Measurements from ENCODE around the gene NPTN.

The NPTN gene

DNA sequence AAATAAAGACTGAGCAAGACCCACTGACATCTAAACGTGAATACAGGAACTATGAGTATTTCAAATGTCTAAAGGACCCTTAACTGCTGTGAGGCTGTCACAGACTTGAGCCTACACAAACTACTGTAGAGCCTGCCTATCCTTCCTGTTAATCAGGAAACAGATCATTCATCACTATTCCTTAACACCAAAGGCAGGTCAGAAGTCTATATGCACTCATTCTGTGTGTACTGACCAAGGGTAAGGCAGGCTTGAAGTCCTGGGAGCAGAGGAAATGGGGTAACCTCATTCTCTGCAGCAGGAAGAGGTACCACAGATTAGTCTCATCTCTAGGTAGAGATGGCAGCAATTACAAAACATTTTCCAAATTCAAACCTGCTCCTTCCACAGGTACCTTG is 30.7 kb downstream of the NPTN start:
- H3K27ac ChIP-seq (ENCODE audit: low read depth, low read length, poor library complexity, severe bottlenecking) = no peak overlapping the region
- no peak overlapping the region for H3K4me2 ChIP-seq (ENCODE audit: low read length)
- no peaks in the 10 kb centered on the region for H3K36me3 ChIP-seq (ENCODE audit: insufficient read depth, low read length)

GRCh38 chr15:73601451-73602445 is 31.4 kb downstream of the NPTN start:
- Histone ChIP-seq H3F3A (ENCODE audit: insufficient read depth, low read length) (no peaks in the 10 kb centered on the region), H3K9me2 (ENCODE audit: low read depth, low read length) (no peaks in the 10 kb centered on the region), H3K4me1 (ENCODE audit: insufficient read depth, low read length, severe bottlenecking) (peaks cover under 1% of the 10 kb centered on the region), H3K27ac (ENCODE audit: low read depth, low read length, poor library complexity, severe bottlenecking) (no peak overlapping the region), H2AFZ (ENCODE audit: low read length) (no peak overlapping the region), H3K27me3 (ENCODE audit: insufficient read depth, low read length) (no peaks in the 10 kb centered on the region), H3K4me3 (ENCODE audit: low read depth, low read length, poor library complexity, severe bottlenecking) (no peak overlapping the region), H3K9ac (ENCODE audit: low read length) (no peak overlapping the region), H3K36me3 (ENCODE audit: insufficient read depth, low read length) (no peaks in the 10 kb centered on the region), H3K79me2 (ENCODE audit: insufficient read depth, low read length) (peaks cover 41% of the 10 kb centered on the region), H3K9me3 (ENCODE audit: low read length) (no peaks in the 10 kb centered on the region), H4K20me1 (ENCODE audit: insufficient read depth, low read length) (no peaks in the 10 kb centered on the region), H3K4me2 (ENCODE audit: low read length) (no peak overlapping the region)
- TF ChIP-seq EZH2 (IDR thresholded peaks at IDR 0.05; ENCODE audit: borderline replicate concordance, low read length) (no peak), CTCF (IDR thresholded peaks at IDR 0.05; ENCODE audit: low read length) (no peak)

More for the DNA sequence above, 30.7 kb downstream of the NPTN start:
- TF ChIP-seq CTCF (IDR thresholded peaks at IDR 0.05; ENCODE audit: low read length) (no peak), EZH2 (IDR thresholded peaks at IDR 0.05; ENCODE audit: borderline replicate concordance, low read length) (no peak)
- Histone ChIP-seq H3K9me2 (ENCODE audit: low read depth, low read length) (no peaks in the 10 kb centered on the region), H3K4me3 (ENCODE audit: low read depth, low read length, poor library complexity, severe bottlenecking) (no peak overlapping the region), H3F3A (ENCODE audit: insufficient read depth, low read length) (no peaks in the 10 kb centered on the region), H4K20me1 (ENCODE audit: insufficient read depth, low read length) (no peaks in the 10 kb centered on the region), H3K9ac (ENCODE audit: low read length) (no peak overlapping the region), H3K4me1 (ENCODE audit: insufficient read depth, low read length, severe bottlenecking) (no peaks in the 10 kb centered on the region), H3K27me3 (ENCODE audit: insufficient read depth, low read length) (no peaks in the 10 kb centered on the region), H3K79me2 (ENCODE audit: insufficient read depth, low read length) (peaks cover 47% of the 10 kb centered on the region), H3K9me3 (ENCODE audit: low read length) (no peaks in the 10 kb centered on the region), H2AFZ (ENCODE audit: low read length) (no peak overlapping the region)

GRCh38 chr15:73600413-73601335 is 32.5 kb downstream of the NPTN start:
- Histone ChIP-seq H2AFZ (ENCODE audit: low read length) (no peak overlapping the region), H3K9me3 (ENCODE audit: low read length) (no peaks in the 10 kb centered on the region), H3K4me2 (ENCODE audit: low read length) (no peak overlapping the region), H3K27ac (ENCODE audit: low read depth, low read length, poor library complexity, severe bottlenecking) (no peak overlapping the region), H3K4me1 (ENCODE audit: insufficient read depth, low read length, severe bottlenecking) (peaks cover 11% of the 10 kb centered on the region), H3K9me2 (ENCODE audit: low read depth, low read length) (no peaks in the 10 kb centered on the region), H3K79me2 (ENCODE audit: insufficient read depth, low read length) (peaks cover 32% of the 10 kb centered on the region), H3K4me3 (ENCODE audit: low read depth, low read length, poor library complexity, severe bottlenecking) (no peak overlapping the region), H3K27me3 (ENCODE audit: insufficient read depth, low read length) (no peaks in the 10 kb centered on the region), H3K9ac (ENCODE audit: low read length) (no peak overlapping the region), H4K20me1 (ENCODE audit: insufficient read depth, low read length) (no peaks in the 10 kb centered on the region), H3K36me3 (ENCODE audit: insufficient read depth, low read length) (no peaks in the 10 kb centered on the region), H3F3A (ENCODE audit: insufficient read depth, low read length) (no peaks in the 10 kb centered on the region)
- TF ChIP-seq EZH2 (IDR thresholded peaks at IDR 0.05; ENCODE audit: borderline replicate concordance, low read length) (no peak), CTCF (IDR thresholded peaks at IDR 0.05; ENCODE audit: low read length) (no peak)

All from OCI-LY1 (cell line).